GM23338 (cell line): Measurements from ENCODE around the gene CACNA1C.

Experiments
- CREB1 ChIP-seq: fragments of 250-450 bp; sonication (Bioruptor Pico); IDR thresholded peaks from 2 replicates; pipeline ENCODE4 v1.5.0; 2020; ENCODE audit warnings: low read depth, mild to moderate bottlenecking, moderate library complexity
- EZH2 ChIP-seq: fragments of 200-600 bp; sonication (generic); IDR thresholded peaks from one replicate; pipeline ENCODE4 v1.8.0; 2017; ENCODE audit warnings: antibody characterized with exemption, mild to moderate bottlenecking, low read depth; ENCODE audit not compliant: unreplicated experiment
- EZH2phosphoT487 ChIP-seq: fragments of 200-600 bp; sonication (generic); IDR thresholded peaks from one replicate; pipeline ENCODE4 v1.8.1; 2018; ENCODE audit warnings: antibody characterized with exemption; ENCODE audit not compliant: unreplicated experiment
- JUNB ChIP-seq: IDR thresholded peaks from one replicate; pipeline ENCODE4 v1.6.1; 2016; ENCODE audit warnings: antibody characterized with exemption; ENCODE audit not compliant: unreplicated experiment
- NANOG ChIP-seq: IDR thresholded peaks from 2 replicates; pipeline ENCODE4 v1.6.1; 2016; ENCODE audit warnings: antibody characterized with exemption, borderline replicate concordance
- POLR2AphosphoS5 ChIP-seq: IDR thresholded peaks from 2 replicates; pipeline ENCODE4 v1.6.1; 2016; ENCODE audit warnings: antibody characterized with exemption, low read depth
- STAT1 ChIP-seq: IDR thresholded peaks from one replicate; pipeline ENCODE4 v1.6.1; 2016; ENCODE audit warnings: antibody characterized with exemption; ENCODE audit not compliant: unreplicated experiment
- ZNF114 ChIP-seq: fragments of 250-450 bp; sonication (Bioruptor Pico); IDR thresholded peaks from 2 replicates; pipeline ENCODE4 v1.5.0; 2020; ENCODE audit warnings: mild to moderate bottlenecking, moderate library complexity
- TF ChIP-seq, protein P1 (sequence below), 2 experiments: fragments of 200-600 bp in 1 of 2; sonication (generic) in 1 of 2; conservative IDR thresholded peaks; 2 replicates each; pipeline versions ENCODE4 v1.5.1 to v1.6.1; 2016 to 2017; ENCODE audit warnings: antibody characterized with exemption in 2 of 2, low read depth in 2 of 2, mild to moderate bottlenecking in 2 of 2, moderate library complexity in 1 of 2
- TF ChIP-seq, protein P2 (sequence below): IDR thresholded peaks from one replicate; pipeline ENCODE4 v1.6.1; 2018; ENCODE audit warnings: antibody characterized with exemption; ENCODE audit not compliant: unreplicated experiment
- TF ChIP-seq, protein P3 (sequence below): IDR thresholded peaks from 2 replicates; pipeline ENCODE4 v1.6.1; 2016; ENCODE audit warnings: antibody characterized with exemption

DNA sequence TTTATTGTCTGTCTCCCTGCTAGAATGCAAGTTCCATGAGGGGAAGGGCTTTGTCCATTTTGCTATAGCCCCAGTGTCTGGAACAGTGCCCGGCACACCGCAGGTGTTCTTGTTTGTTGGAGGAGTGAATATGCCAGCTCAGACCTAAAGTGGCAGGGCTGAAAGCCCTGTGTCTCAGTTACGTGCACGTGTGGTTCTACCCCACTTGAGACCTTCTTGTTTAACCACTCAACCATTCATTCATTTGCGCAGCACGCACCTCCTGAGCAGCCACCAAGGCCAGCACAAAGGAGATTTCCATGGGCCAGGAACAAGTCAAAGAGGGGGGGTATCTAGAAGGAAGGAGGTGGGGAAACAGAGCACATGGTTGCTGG, 404.0 kb downstream of the CACNA1C start:
- TF ChIP-seq EZH2phosphoT487 (no peak), EZH2 (no peak), NANOG (no peak), POLR2AphosphoS5 (no peak), STAT1 (no peak), ZNF114 (CRISPR knock-in tag) (no peak), CREB1 (CRISPR knock-in tag) (no peak), JUNB (no peak)
- TF ChIP-seq, protein P1, sequence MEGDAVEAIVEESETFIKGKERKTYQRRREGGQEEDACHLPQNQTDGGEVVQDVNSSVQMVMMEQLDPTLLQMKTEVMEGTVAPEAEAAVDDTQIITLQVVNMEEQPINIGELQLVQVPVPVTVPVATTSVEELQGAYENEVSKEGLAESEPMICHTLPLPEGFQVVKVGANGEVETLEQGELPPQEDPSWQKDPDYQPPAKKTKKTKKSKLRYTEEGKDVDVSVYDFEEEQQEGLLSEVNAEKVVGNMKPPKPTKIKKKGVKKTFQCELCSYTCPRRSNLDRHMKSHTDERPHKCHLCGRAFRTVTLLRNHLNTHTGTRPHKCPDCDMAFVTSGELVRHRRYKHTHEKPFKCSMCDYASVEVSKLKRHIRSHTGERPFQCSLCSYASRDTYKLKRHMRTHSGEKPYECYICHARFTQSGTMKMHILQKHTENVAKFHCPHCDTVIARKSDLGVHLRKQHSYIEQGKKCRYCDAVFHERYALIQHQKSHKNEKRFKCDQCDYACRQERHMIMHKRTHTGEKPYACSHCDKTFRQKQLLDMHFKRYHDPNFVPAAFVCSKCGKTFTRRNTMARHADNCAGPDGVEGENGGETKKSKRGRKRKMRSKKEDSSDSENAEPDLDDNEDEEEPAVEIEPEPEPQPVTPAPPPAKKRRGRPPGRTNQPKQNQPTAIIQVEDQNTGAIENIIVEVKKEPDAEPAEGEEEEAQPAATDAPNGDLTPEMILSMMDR (conservative IDR thresholded peaks at IDR 0.05; ENCODE audit: low read depth in 2 of 2): no peak
- TF ChIP-seq, protein P2, sequence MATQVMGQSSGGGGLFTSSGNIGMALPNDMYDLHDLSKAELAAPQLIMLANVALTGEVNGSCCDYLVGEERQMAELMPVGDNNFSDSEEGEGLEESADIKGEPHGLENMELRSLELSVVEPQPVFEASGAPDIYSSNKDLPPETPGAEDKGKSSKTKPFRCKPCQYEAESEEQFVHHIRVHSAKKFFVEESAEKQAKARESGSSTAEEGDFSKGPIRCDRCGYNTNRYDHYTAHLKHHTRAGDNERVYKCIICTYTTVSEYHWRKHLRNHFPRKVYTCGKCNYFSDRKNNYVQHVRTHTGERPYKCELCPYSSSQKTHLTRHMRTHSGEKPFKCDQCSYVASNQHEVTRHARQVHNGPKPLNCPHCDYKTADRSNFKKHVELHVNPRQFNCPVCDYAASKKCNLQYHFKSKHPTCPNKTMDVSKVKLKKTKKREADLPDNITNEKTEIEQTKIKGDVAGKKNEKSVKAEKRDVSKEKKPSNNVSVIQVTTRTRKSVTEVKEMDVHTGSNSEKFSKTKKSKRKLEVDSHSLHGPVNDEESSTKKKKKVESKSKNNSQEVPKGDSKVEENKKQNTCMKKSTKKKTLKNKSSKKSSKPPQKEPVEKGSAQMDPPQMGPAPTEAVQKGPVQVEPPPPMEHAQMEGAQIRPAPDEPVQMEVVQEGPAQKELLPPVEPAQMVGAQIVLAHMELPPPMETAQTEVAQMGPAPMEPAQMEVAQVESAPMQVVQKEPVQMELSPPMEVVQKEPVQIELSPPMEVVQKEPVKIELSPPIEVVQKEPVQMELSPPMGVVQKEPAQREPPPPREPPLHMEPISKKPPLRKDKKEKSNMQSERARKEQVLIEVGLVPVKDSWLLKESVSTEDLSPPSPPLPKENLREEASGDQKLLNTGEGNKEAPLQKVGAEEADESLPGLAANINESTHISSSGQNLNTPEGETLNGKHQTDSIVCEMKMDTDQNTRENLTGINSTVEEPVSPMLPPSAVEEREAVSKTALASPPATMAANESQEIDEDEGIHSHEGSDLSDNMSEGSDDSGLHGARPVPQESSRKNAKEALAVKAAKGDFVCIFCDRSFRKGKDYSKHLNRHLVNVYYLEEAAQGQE: no peak
- TF ChIP-seq, protein P3, sequence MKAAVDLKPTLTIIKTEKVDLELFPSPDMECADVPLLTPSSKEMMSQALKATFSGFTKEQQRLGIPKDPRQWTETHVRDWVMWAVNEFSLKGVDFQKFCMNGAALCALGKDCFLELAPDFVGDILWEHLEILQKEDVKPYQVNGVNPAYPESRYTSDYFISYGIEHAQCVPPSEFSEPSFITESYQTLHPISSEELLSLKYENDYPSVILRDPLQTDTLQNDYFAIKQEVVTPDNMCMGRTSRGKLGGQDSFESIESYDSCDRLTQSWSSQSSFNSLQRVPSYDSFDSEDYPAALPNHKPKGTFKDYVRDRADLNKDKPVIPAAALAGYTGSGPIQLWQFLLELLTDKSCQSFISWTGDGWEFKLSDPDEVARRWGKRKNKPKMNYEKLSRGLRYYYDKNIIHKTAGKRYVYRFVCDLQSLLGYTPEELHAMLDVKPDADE: no peak
